CD4-positive, alpha-beta T cell treated with Interleukin-10 for 1 hour (primary cell): ENCODE results near the gene SESN1.
"Not testable (repeated sequence)": the region's sequence is repeated elsewhere in the genome, so short reads cannot be mapped to it uniquely, and the experiment has no call there.

Experiments used
- DNase-seq: peaks from one replicate; pipeline ENCODE4 v3.0.0-alpha.2; 2020

SESN1 gene

GRCh38 chr6:109093732-109094415, 772 bp downstream of the SESN1 start:
- DNase-seq = peak; percentile 10

- DNase-seq = no peak
Measured at GRCh38 chr6:109092074-109092473, 2.6 kb downstream of the SESN1 start.

GRCh38 chr6:109091314-109092024, 3.2 kb downstream of the SESN1 start:
- no peak for DNase-seq

GRCh38 chr6:109088995-109089394, 5.7 kb downstream of the SESN1 start:
- no peak for DNase-seq

- no peak for DNase-seq
Measured at GRCh38 chr6:109087661-109088264, 6.9 kb downstream of the SESN1 start.

GRCh38 chr6:109084146-109084545, 10.5 kb downstream of the SESN1 start:
- not testable (repeated sequence) for DNase-seq

- no peak for DNase-seq
Measured at GRCh38 chr6:109083657-109084056, 11.0 kb downstream of the SESN1 start.

- DNase-seq = no peak
Measured at GRCh38 chr6:109082188-109082577, 12.5 kb downstream of the SESN1 start.

- DNase-seq = no peak
Measured at GRCh38 chr6:109081516-109082187, 13.0 kb downstream of the SESN1 start.

- DNase-seq = no peak
Measured at GRCh38 chr6:109081026-109081425, 13.6 kb downstream of the SESN1 start.

- no peak for DNase-seq
Measured at GRCh38 chr6:109079981-109080380, 14.7 kb downstream of the SESN1 start.

- DNase-seq = no peak
Measured at GRCh38 chr6:109076377-109076776, 18.3 kb downstream of the SESN1 start.

GRCh38 chr6:109075934-109076333, 18.7 kb downstream of the SESN1 start:
- no peak for DNase-seq

- no peak for DNase-seq
Measured at GRCh38 chr6:109074133-109074415, 20.6 kb downstream of the SESN1 start.

- DNase-seq = peak; percentile 85
Measured at GRCh38 chr6:109073344-109074132, 21.1 kb downstream of the SESN1 start.

- DNase-seq = peak; percentile 27
Measured at GRCh38 chr6:109071125-109071917, 23.3 kb downstream of the SESN1 start.

GRCh38 chr6:109069746-109070145, 24.9 kb downstream of the SESN1 start:
- DNase-seq = no peak

- no peak for DNase-seq
Measured at GRCh38 chr6:109062767-109063352, 31.8 kb downstream of the SESN1 start.

GRCh38 chr6:109062216-109062615, 32.4 kb downstream of the SESN1 start:
- DNase-seq = no peak

- DNase-seq = no peak
Measured at GRCh38 chr6:109060571-109060970, 34.1 kb downstream of the SESN1 start.

- DNase-seq = peak; percentile 68
Measured at GRCh38 chr6:109059571-109060021, 35.0 kb downstream of the SESN1 start.

GRCh38 chr6:109059153-109059552, 35.5 kb downstream of the SESN1 start:
- DNase-seq = no peak
